ENCODE data around the gene COA1. TPM values are rescaled to one million over a fixed set of nuclear protein-coding genes. Genes with fewer than 3 reads are reported as not detected.

The COA1 gene
- polyA plus RNA-seq, 3 donors = 25.6 to 57.8 (median 56.2) TPM

DNA sequence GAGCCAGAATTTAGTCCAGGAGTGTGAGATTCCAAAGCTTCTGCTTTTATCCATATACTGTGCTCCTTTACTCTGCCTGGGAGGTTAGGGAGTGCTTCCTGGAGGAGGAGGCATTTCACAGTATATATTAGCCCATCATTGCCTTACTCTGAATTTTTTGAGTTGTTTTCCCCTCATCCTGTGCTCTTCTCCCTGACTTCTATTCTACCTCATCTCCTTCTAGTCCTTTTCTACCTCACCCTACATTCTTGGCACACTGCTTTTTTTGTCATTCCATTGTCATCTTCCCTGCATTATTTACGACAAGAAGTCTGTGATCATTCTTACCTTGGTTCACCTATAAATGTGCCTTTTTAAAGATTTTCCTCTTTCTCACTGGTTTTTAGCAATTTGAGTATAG, 125.1 kb downstream of the COA1 start:
- peaks cover 9 to 23% of the 10 kb centered on the region in 2 donors for H3K36me3 ChIP-seq (replicated peaks in 1 of 2; ENCODE audit: control insufficient read depth in 1 of 2, insufficient read depth in 2 of 2, low read length in 2 of 2)
- H2AFZ ChIP-seq (ENCODE audit: insufficient read depth, low read depth, low read length, poor library complexity, severe bottlenecking) = no peak overlapping the region
- no peak overlapping the region for H3K4me3 Mint-ChIP-seq
- WGBS (ENCODE audit: insufficient coverage) = no CpG with 5 or more reads among the region's 1 CpG
- H3K4me1 ChIP-seq (ENCODE audit: control insufficient read depth in 1 of 2, insufficient read depth in 2 of 2, low read length in 2 of 2) = no peaks in the 10 kb centered on the region
- no peak overlapping the region for H3K4me3 ChIP-seq (replicated peaks in 1 of 3; ENCODE audit: low read depth in 2 of 3, low read length in 3 of 3)
- no peaks in the 10 kb centered on the region for H3K4me1 Mint-ChIP-seq
- no peak overlapping the region for H3K9ac ChIP-seq (ENCODE audit: insufficient read depth, low read length, poor library complexity, severe bottlenecking)
- no peak overlapping the region for H3K27ac ChIP-seq (ENCODE audit: low read depth in 1 of 2, low read length in 2 of 2)
- no peaks in the 10 kb centered on the region for H4K20me1 ChIP-seq (ENCODE audit: insufficient read depth, low read length)
- no peaks in the 10 kb centered on the region for H3K9me3 ChIP-seq (replicated peaks in 1 of 2; ENCODE audit: control insufficient read depth in 1 of 2, insufficient read depth in 1 of 2, low read length in 2 of 2)
- DNase-seq = no peak
- TF ChIP-seq, protein P1, sequence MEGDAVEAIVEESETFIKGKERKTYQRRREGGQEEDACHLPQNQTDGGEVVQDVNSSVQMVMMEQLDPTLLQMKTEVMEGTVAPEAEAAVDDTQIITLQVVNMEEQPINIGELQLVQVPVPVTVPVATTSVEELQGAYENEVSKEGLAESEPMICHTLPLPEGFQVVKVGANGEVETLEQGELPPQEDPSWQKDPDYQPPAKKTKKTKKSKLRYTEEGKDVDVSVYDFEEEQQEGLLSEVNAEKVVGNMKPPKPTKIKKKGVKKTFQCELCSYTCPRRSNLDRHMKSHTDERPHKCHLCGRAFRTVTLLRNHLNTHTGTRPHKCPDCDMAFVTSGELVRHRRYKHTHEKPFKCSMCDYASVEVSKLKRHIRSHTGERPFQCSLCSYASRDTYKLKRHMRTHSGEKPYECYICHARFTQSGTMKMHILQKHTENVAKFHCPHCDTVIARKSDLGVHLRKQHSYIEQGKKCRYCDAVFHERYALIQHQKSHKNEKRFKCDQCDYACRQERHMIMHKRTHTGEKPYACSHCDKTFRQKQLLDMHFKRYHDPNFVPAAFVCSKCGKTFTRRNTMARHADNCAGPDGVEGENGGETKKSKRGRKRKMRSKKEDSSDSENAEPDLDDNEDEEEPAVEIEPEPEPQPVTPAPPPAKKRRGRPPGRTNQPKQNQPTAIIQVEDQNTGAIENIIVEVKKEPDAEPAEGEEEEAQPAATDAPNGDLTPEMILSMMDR (IDR thresholded peaks at IDR 0.05) = no peak
- H3K9me3 Mint-ChIP-seq = peaks cover 0 to 7% (median 0%) of the 10 kb centered on the region in 7 donors
- H3K27me3 Mint-ChIP-seq (ENCODE audit: low read depth in 3 of 3) = no peaks in the 10 kb centered on the region
- no peak overlapping the region for H3K27ac Mint-ChIP-seq
- no peaks in the 10 kb centered on the region for H3K79me2 ChIP-seq (ENCODE audit: insufficient read depth, low read length)
- H3K4me2 ChIP-seq (replicated peaks; ENCODE audit: extremely low read depth, low read length, poor library complexity, severe bottlenecking) = no peak overlapping the region
- peaks cover 32 to 36% of the 10 kb centered on the region in 2 donors for H3K36me3 Mint-ChIP-seq
- no peaks in the 10 kb centered on the region for H3K27me3 ChIP-seq (ENCODE audit: control insufficient read depth in 2 of 2, insufficient read depth in 2 of 2, low read length in 2 of 2)
- intact Hi-C loops (cut with micrococcal nuclease) = no loop called here

DNA sequence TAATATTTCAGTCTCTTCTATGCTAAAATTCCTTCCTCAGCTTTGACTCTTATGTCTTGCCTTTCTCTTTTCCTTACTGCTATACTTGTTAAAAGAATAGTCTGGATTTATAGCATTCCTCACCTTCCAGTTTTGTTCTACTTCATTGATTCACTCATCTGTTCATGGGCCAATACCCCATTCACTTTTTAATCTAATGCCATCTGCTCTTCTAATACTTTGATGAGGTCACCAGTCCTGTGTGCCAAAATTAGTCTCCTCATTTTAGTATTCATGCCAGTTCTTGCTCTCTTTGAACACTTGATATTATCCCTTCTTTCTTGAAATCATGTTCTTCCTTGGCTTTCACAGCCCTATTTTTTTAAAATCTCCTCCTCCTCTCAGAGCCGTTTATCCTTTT, 127.1 kb downstream of the COA1 start:
- intact Hi-C loops (cut with micrococcal nuclease) = no loop called here
- H3K9me3 ChIP-seq (replicated peaks in 1 of 2; ENCODE audit: control insufficient read depth in 1 of 2, insufficient read depth in 1 of 2, low read length in 2 of 2) = no peaks in the 10 kb centered on the region
- no CpG with 5 or more reads among the region's 1 CpG for WGBS (ENCODE audit: insufficient coverage)
- H3K27ac ChIP-seq (ENCODE audit: low read depth in 1 of 2, low read length in 2 of 2) = no peak overlapping the region
- H2AFZ ChIP-seq (ENCODE audit: insufficient read depth, low read depth, low read length, poor library complexity, severe bottlenecking) = no peak overlapping the region
- no peaks in the 10 kb centered on the region for H4K20me1 ChIP-seq (ENCODE audit: insufficient read depth, low read length)
- H3K4me2 ChIP-seq (replicated peaks; ENCODE audit: extremely low read depth, low read length, poor library complexity, severe bottlenecking) = no peak overlapping the region
- Mint-ChIP-seq H3K27ac (no peak overlapping the region), H3K36me3 (peaks cover 28 to 41% of the 10 kb centered on the region in 2 donors), H3K4me1 (no peaks in the 10 kb centered on the region), H3K9me3 (peaks cover 0 to 7% (median 0%) of the 10 kb centered on the region in 7 donors), H3K27me3 (ENCODE audit: low read depth in 3 of 3) (no peaks in the 10 kb centered on the region), H3K4me3 (no peak overlapping the region)
- no peaks in the 10 kb centered on the region for H3K27me3 ChIP-seq (ENCODE audit: control insufficient read depth in 2 of 2, insufficient read depth in 2 of 2, low read length in 2 of 2)
- H3K36me3 ChIP-seq (replicated peaks in 1 of 2; ENCODE audit: control insufficient read depth in 1 of 2, insufficient read depth in 2 of 2, low read length in 2 of 2) = peaks cover 8 to 22% of the 10 kb centered on the region in 2 donors
- no peaks in the 10 kb centered on the region for H3K79me2 ChIP-seq (ENCODE audit: insufficient read depth, low read length)
- no peaks in the 10 kb centered on the region for H3K4me1 ChIP-seq (ENCODE audit: control insufficient read depth in 1 of 2, insufficient read depth in 2 of 2, low read length in 2 of 2)
- no peak overlapping the region for H3K4me3 ChIP-seq (replicated peaks in 1 of 3; ENCODE audit: low read depth in 2 of 3, low read length in 3 of 3)
- no peak overlapping the region for H3K9ac ChIP-seq (ENCODE audit: insufficient read depth, low read length, poor library complexity, severe bottlenecking)
- DNase-seq = no peak
- TF ChIP-seq, protein P1 (IDR thresholded peaks at IDR 0.05) = no peak
